Parietal lobe (tissue), 1 donor: ENCODE data around the gene TBC1D16. TPM values are rescaled to one million over a fixed set of nuclear protein-coding genes. Genes with fewer than 3 reads are reported as not detected.

ENCODE experiments used
- total RNA-seq: library from RNA; depleted of rRNA; stranded (reverse); fragments of >200 nt; gene quantifications from one replicate; pipeline ENCODE4 v1.2.3, GENCODE V29; 2014

Gene TBC1D16
- 41.3 TPM for total RNA-seq

DNA sequence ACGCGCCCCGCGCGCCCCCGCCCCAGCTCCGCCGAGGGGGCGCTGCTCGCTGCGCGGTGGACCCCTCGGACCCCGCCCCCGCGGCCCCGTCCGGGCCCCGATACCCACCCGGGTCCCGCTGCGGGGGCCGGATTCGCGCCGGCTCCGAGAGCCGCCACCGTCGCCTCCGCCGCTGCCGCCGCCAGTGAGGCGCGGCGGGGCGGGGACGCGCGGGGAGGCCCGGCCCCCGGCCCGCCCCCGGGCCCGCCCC, at the start of gene TBC1D16:
TSS of gene TBC1D16 (minus strand) at position 186 of the 250 bp plus-strand sequence. CDS start 22,325 bp downstream, outside the sequence.

GRCh38 chr17:80035937-80036714, 454 bp upstream of the TBC1D16 start, which contains the start of gene CCDC40:
CCDC40 (plus strand) TSS chr17:80036642; CDS start chr17:80036663, 21 bp downstream.

Other genes with a start within 250 kb of the TBC1D16 start
- 5.9 TPM for gene CBX8, start 238.8 kb downstream of the TBC1D16 start, total RNA-seq
- gene CBX4, start 196.4 kb downstream of the TBC1D16 start, total RNA-seq: 20.7 TPM
- gene CCDC40, start 770 bp upstream of the TBC1D16 start, total RNA-seq: 12.2 TPM
- 27.5 TPM for gene GAA, start 65.7 kb upstream of the TBC1D16 start, total RNA-seq
- gene EIF4A3, start 111.3 kb upstream of the TBC1D16 start, total RNA-seq: 55.7 TPM
- 0.31 TPM for gene CARD14, start 134.2 kb upstream of the TBC1D16 start, total RNA-seq
- gene SGSH, start 184.5 kb upstream of the TBC1D16 start, total RNA-seq: 7.2 TPM
- 14.7 TPM for gene SLC26A11, start 184.6 kb upstream of the TBC1D16 start, total RNA-seq
- 38.8 TPM for gene RNF213, start 225.0 kb upstream of the TBC1D16 start, total RNA-seq